Lower leg skin (tissue), 3 donors: ENCODE measurements around the gene SULT1A3.

ENCODE experiments used
- CTCF ChIP-seq, 3 donors: fragments of 450-650 bp; IDR thresholded peaks; one replicate each; pipeline ENCODE4 v1.5.1; 2016; ENCODE audit warnings: antibody characterized with exemption in 3 of 3, mild to moderate bottlenecking in 3 of 3, moderate library complexity in 2 of 3
- POLR2A ChIP-seq, 2 donors: fragments of 450-650 bp; IDR thresholded peaks; one replicate each; pipeline ENCODE4 v1.6.1; 2016 to 2017; ENCODE audit warnings: antibody characterized with exemption in 2 of 2, mild to moderate bottlenecking in 1 of 2, moderate library complexity in 1 of 2

GRCh38 chr16:30186782-30187555 lies 12.1 kb upstream of the SULT1A3 start:
- TF ChIP-seq CTCF (IDR thresholded peaks at IDR 0.05), result peak in 1 of 3 donors; percentile 52
- no peak for TF ChIP-seq POLR2A (IDR thresholded peaks at IDR 0.05)
